A673 (cell line): ENCODE measurements around the gene PPP1R12A. TPM values are rescaled to one million over a fixed set of nuclear protein-coding genes. Genes with fewer than 3 reads are reported as not detected.

Source experiments
- BruUV-seq: library from RNA; stranded (reverse); fragments of 400-500 nt; replicated peaks from 2 replicates; lab custom pipeline; 2021; lab: Mats Ljungman, UMichigan
- CTCF ChIA-PET: fragments of 300-600 bp; sonication (Branson Sonifier 250); formaldehyde crosslinking; loops from one replicate; lab custom pipeline; 2022; ENCODE audit warnings: antibody characterized with exemption; lab: Charles Lee
- POLR2A ChIA-PET: fragments of 300-600 bp; sonication (Branson Sonifier 250); formaldehyde crosslinking; loops from one replicate; lab custom pipeline; 2022; ENCODE audit warnings: antibody characterized with exemption; ENCODE audit not compliant: low non-redundant PET; lab: Charles Lee
- DNase-seq: peaks from one replicate; pipeline ENCODE4 v3.0.0-alpha.2; 2015; ENCODE audit warnings: low spot score
- H3K27ac ChIP-seq: fragments of 200-600 bp; sonication (generic); 2 replicates; pipeline ENCODE4 v1.5.1; 2016; ENCODE audit warnings: mixed run types, low read depth, mild to moderate bottlenecking, mixed read lengths, antibody characterized with exemption, low read length; ENCODE audit not compliant: poor library complexity, severe bottlenecking
- H3K27me3 ChIP-seq: fragments of 200-600 bp; sonication (generic); replicated peaks from 2 replicates; pipeline ENCODE4 v1.6.1; 2017; ENCODE audit warnings: mixed run types, low read depth, mild to moderate bottlenecking, mixed read lengths, antibody characterized with exemption, low read length; ENCODE audit not compliant: insufficient read depth, poor library complexity
- H3K36me3 ChIP-seq: fragments of 200-600 bp; sonication (generic); 2 replicates; pipeline ENCODE4 v1.6.1; 2016; ENCODE audit warnings: mixed run types, mild to moderate bottlenecking, mixed read lengths, antibody characterized with exemption, low read length; ENCODE audit not compliant: insufficient read depth, poor library complexity, severe bottlenecking
- H3K4me1 ChIP-seq: fragments of 200-600 bp; sonication (generic); 2 replicates; pipeline ENCODE4 v1.6.1; 2017; ENCODE audit warnings: mixed run types, mild to moderate bottlenecking, mixed read lengths, antibody characterized with exemption, low read length; ENCODE audit not compliant: insufficient read depth, poor library complexity, severe bottlenecking
- H3K4me3 ChIP-seq: fragments of 200-600 bp; sonication (generic); 2 replicates; pipeline ENCODE4 v1.5.1; 2016; ENCODE audit warnings: low read depth, mixed run types, mild to moderate bottlenecking, mixed read lengths, low read length; ENCODE audit not compliant: poor library complexity, severe bottlenecking
- H3K9me3 ChIP-seq: fragments of 200-600 bp; sonication (generic); 2 replicates; pipeline ENCODE4 v1.6.1; 2016; ENCODE audit warnings: mixed run types, low read depth, mild to moderate bottlenecking, mixed read lengths, antibody characterized with exemption, low read length; ENCODE audit not compliant: poor library complexity, severe bottlenecking
- CTCF ChIP-seq: fragments of 300-800, 200-600 bp; sonication (generic); conservative IDR thresholded peaks from 2 replicates; pipeline ENCODE4 v1.5.1; 2017; ENCODE audit warnings: low read depth, mild to moderate bottlenecking, antibody characterized with exemption, low read length, moderate library complexity, mixed read lengths
- EZH2 ChIP-seq: fragments of 200-600 bp; sonication (generic); IDR thresholded peaks from 2 replicates; pipeline ENCODE4 v1.6.1; 2017; ENCODE audit warnings: borderline replicate concordance, low read depth, mild to moderate bottlenecking, mixed read lengths, antibody characterized with exemption, low read length; ENCODE audit not compliant: poor library complexity, severe bottlenecking
- intact Hi-C: fragments of 100-400 bp; cut with micrococcal nuclease; formaldehyde crosslinking; loops from one replicate; pipeline ENCODE4 v1.10.0; 2022; ENCODE audit not compliant: unreplicated experiment
- total RNA-seq: library from RNA; stranded (reverse); gene quantifications from 2 replicates; pipeline ENCODE4 v1.2.3, GENCODE V29; 2021

PPP1R12A gene
- total RNA-seq, 1 experiment from 2014 or later, result 80.8 TPM

GRCh38 chr12:79936670-79937069 lies 1.8 kb upstream of the PPP1R12A start:
- no TSS peak for BruUV-seq
- Histone ChIP-seq H3K4me3 (no peak overlapping the region), H3K9me3 (no peaks in the 10 kb centered on the region), H3K36me3 (no peaks in the 10 kb centered on the region), H3K27me3 (no peaks in the 10 kb centered on the region), H3K4me1 (peaks cover 18% of the 10 kb centered on the region), H3K27ac (no peak overlapping the region)
- POLR2A ChIA-PET, result no interaction called here
- intact Hi-C loops, result no loop called here
- TF ChIP-seq CTCF, result no peak
- TF ChIP-seq EZH2, result no peak
- no peak for DNase-seq
- CTCF ChIA-PET, result no interaction called here

- CTCF ChIA-PET, result no interaction called here
- TF ChIP-seq CTCF (no peak), EZH2 (no peak)
- intact Hi-C loops, result no loop called here
- Histone ChIP-seq H3K9me3 (no peaks in the 10 kb centered on the region), H3K4me3 (peak overlapping the region; percentile 94), H3K4me1 (peaks cover 21% of the 10 kb centered on the region), H3K27me3 (no peaks in the 10 kb centered on the region), H3K36me3 (no peaks in the 10 kb centered on the region), H3K27ac (peak overlapping the region; percentile 87)
- DNase-seq, result peak; percentile 25
- TSS peak; percentile 85 for BruUV-seq
- POLR2A ChIA-PET, result interaction anchor here (0.6 kb wide), 1 partner anchor 12 kb away, joined by 3 read pairs; no protein-coding TSS in a partner anchor
Observed at GRCh38 chr12:79935624-79936345, 888 bp upstream of the PPP1R12A start.

GRCh38 chr12:79934281-79935020 lies 446 bp downstream of the PPP1R12A start:
- BruUV-seq, result no TSS peak
- peak; percentile 42 for DNase-seq
- peak overlapping the region; percentile 87 for H3K27ac ChIP-seq
- H3K4me1 ChIP-seq, result peaks cover 21% of the 10 kb centered on the region
- TF ChIP-seq CTCF, result no peak
- TF ChIP-seq EZH2, result no peak
- no peaks in the 10 kb centered on the region for H3K36me3 ChIP-seq
- H3K27me3 ChIP-seq, result no peaks in the 10 kb centered on the region
- peak overlapping the region; percentile 94 for H3K4me3 ChIP-seq
- ChIA-PET CTCF (no interaction called here), POLR2A (no interaction called here)
- H3K9me3 ChIP-seq, result no peaks in the 10 kb centered on the region
- intact Hi-C loops, result no loop called here
